AG09309 (cell line): ENCODE data around the gene PAOX.

Experiments
- DNase-seq: peaks from one replicate; pipeline ENCODE4 v3.0.0-alpha.2; 2010; ENCODE audit warnings: low read depth
- H3K4me3 ChIP-seq: 2 replicates; pipeline ENCODE4 v1.5.1; 2011; ENCODE audit warnings: mild to moderate bottlenecking, low read depth, low read length, moderate library complexity; ENCODE audit not compliant: control insufficient read depth
- CTCF ChIP-seq: IDR thresholded peaks from 2 replicates; pipeline ENCODE4 v1.5.1; 2011; ENCODE audit warnings: mild to moderate bottlenecking, low read depth, low read length, inconsistent platforms; ENCODE audit not compliant: insufficient read depth, control insufficient read depth; ENCODE audit errors: missing control alignments

Gene PAOX

DNA sequence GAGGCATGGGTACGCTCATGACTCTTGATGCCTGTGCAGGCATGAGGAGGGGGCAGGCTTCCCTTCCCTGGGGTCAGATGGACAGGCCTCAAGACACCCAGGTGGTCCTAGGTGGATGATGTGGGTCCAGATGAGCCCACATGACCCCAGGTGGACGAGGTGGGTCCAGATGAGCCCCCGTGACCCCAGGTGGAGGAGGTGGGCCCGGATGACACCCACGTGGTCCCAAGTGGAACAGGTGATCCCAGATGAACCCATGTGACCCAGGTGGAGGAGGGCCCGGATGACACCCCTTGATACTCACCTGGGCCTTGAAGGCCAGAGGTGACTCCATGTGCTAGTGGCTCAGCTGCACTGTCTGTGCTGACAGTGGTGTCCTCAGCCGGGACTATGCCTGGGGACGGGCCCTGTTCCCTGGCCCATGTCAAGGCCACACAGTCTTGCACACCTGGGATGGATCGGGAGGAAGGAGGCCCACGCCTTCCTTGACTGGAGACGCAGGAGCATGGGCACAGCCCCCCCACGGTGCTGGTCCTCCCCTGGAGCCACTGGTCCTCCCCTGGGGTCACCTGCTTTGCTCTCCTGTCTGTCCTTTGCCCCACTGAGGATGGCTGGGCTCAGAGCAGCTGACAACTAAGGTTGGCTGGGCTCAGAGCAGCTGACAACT lies 28.6 kb upstream of the PAOX start:
- DNase-seq = no peak
- no peak overlapping the region for H3K4me3 ChIP-seq
- no peak for TF ChIP-seq CTCF

- DNase-seq = no peak
- no peak overlapping the region for H3K4me3 ChIP-seq
- TF ChIP-seq CTCF = no peak
These were observed 28.1 kb upstream of the PAOX start for GRCh38 chr10:133350950-133351329.

GRCh38 chr10:133351408-133352318 lies 27.4 kb upstream of the PAOX start:
- TF ChIP-seq CTCF = no peak
- no peak overlapping the region for H3K4me3 ChIP-seq
- DNase-seq = no peak

DNA sequence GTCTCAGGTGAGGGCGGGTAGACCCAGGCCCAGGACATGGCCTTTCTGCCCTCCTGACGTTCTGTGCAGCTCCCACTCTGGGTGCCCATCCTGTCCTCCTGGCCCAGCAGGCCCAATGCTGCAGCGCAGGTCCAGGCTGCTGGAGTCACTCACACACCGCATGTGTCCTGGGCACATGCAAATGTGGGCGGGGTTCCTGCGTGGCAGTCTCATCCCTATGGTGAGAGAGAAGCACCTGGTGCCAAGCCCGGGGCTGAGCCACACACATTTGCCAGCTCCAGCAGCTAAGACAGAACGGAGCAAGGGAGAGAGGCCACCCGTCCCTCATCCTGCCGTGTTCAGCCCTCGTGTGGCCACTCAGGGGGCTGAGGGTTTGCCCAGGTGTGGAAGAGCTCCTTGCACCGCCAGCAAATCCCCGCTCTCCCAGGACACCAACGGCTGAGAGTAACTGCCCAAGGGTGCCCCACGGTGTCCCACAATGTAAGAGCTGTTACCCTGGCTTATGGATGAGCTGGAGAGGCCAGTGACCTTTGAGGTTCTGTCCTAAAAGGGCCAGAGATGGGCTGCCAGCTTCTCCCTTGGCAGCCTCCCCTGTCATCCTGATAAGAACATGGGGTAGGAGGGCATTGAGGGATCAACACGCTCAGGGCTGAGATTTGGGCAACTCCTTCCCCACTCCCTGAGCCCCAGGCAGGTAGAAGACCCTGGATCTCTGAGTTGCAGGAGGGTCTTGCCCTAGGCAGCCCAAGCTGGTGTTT lies 25.7 kb upstream of the PAOX start:
- no peak overlapping the region for H3K4me3 ChIP-seq
- no peak for TF ChIP-seq CTCF
- no peak for DNase-seq

- no peak for DNase-seq
- TF ChIP-seq CTCF = no peak
These were observed 25.0 kb upstream of the PAOX start for GRCh38 chr10:133353988-133354605.

DNA sequence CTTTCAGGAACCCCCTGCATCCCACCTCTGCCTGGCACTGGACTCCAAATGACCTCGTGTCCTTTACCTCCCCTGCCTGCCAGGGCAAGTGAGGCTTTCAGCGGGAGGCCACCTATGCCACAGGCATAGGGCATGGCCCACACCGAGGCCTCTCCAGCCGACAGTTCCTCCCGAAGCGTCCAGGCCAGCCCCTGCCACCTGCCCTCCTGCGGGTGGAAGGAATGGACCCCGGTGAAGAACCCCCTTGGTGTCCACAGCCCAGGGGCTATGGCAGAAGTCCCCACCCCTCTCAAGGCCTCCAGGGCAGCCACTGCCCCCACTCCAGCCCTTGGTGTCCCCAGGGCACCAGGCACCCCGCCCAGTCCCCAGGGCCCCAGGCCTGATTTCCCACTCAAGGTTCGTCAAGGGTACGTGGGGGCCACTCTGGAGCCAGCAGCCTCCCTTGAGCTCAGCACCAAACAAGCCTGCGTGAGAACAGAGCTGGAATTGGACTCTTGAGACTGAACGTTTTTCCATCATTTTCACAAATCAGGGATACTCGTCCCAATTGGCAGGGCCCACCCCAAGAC lies 24.3 kb upstream of the PAOX start:
- no peak for DNase-seq
- TF ChIP-seq CTCF = no peak
- no peak overlapping the region for H3K4me3 ChIP-seq

More at GRCh38 chr10:133353988-133354605, 25.0 kb upstream of the PAOX start:
- H3K4me3 ChIP-seq = no peak overlapping the region
